ENCODE data around the gene AGER. TPM values are rescaled to one million over a fixed set of nuclear protein-coding genes. Genes with fewer than 3 reads are reported as not detected.
A peak's percentile ranks its signal among the peaks of the same experiment; 100 is the strongest.

The AGER gene
- total RNA-seq, 4 donors from 2014 or later = 0.59 to 12.4 (median 2.5) TPM; not detected in 1

- H3K27me3 ChIP-seq = no peaks in the 10 kb centered on the region
- intact Hi-C loops (cut with DNase I; ENCODE audit: low total_unique reads) = loop anchor here (10.0 kb wide), 1 partner anchor 48 kb away; the partner anchor contains the start of gene ATF6B
- no peaks in the 10 kb centered on the region for H3K9me3 ChIP-seq
- TF ChIP-seq POLR2A (IDR thresholded peaks at IDR 0.05) (no peak), CTCF (IDR thresholded peaks at IDR 0.05) (no peak)
- H3K4me3 ChIP-seq = no peak overlapping the region
- no peak for DNase-seq
- no peaks in the 10 kb centered on the region for H3K36me3 ChIP-seq
- no peak overlapping the region for H3K27ac ChIP-seq
- no peaks in the 10 kb centered on the region for H3K4me1 ChIP-seq
These were observed 10.9 kb downstream of the AGER start for GRCh38 chr6:32173051-32173727.

GRCh38 chr6:32171234-32171633, 12.8 kb downstream of the AGER start:
- intact Hi-C loops (cut with DNase I; ENCODE audit: low total_unique reads) = loop anchor here (10.0 kb wide), 1 partner anchor 46 kb away; the partner anchor contains the start of gene ATF6B
- Histone ChIP-seq H3K4me3 (no peak overlapping the region), H3K4me1 (no peaks in the 10 kb centered on the region), H3K9me3 (no peaks in the 10 kb centered on the region), H3K27me3 (no peaks in the 10 kb centered on the region), H3K36me3 (no peaks in the 10 kb centered on the region), H3K27ac (no peak overlapping the region)
- TF ChIP-seq POLR2A (IDR thresholded peaks at IDR 0.05) (no peak), CTCF (IDR thresholded peaks at IDR 0.05) (no peak)
- no peak for DNase-seq

- Histone ChIP-seq H3K27ac (no peak overlapping the region), H3K4me3 (no peak overlapping the region), H3K36me3 (no peaks in the 10 kb centered on the region), H3K9me3 (no peaks in the 10 kb centered on the region), H3K27me3 (no peaks in the 10 kb centered on the region), H3K4me1 (no peaks in the 10 kb centered on the region)
- DNase-seq = no peak
- intact Hi-C loops (cut with DNase I; ENCODE audit: low total_unique reads) = loop anchor here (10.0 kb wide), 1 partner anchor 45 kb away; the partner anchor contains the start of gene ATF6B
- TF ChIP-seq POLR2A (IDR thresholded peaks at IDR 0.05) = no peak
- TF ChIP-seq CTCF (IDR thresholded peaks at IDR 0.05) = no peak
These were observed 13.8 kb downstream of the AGER start for GRCh38 chr6:32170294-32170693.

- H3K36me3 ChIP-seq = no peaks in the 10 kb centered on the region
- H3K27ac ChIP-seq = peak overlapping the region in 1 of 2 donors; percentile 6
- H3K4me3 ChIP-seq = no peak overlapping the region
- no peaks in the 10 kb centered on the region for H3K27me3 ChIP-seq
- TF ChIP-seq POLR2A (IDR thresholded peaks at IDR 0.05) = no peak
- H3K4me1 ChIP-seq = no peaks in the 10 kb centered on the region
- no peaks in the 10 kb centered on the region for H3K9me3 ChIP-seq
- no peak for DNase-seq
- intact Hi-C loops (cut with DNase I; ENCODE audit: low total_unique reads) = no loop called here
These were observed 15.1 kb downstream of the AGER start for GRCh38 chr6:32168807-32169591.

GRCh38 chr6:32168350-32168749, 15.7 kb downstream of the AGER start:
- Histone ChIP-seq H3K4me1 (no peaks in the 10 kb centered on the region), H3K9me3 (no peaks in the 10 kb centered on the region), H3K27me3 (no peaks in the 10 kb centered on the region), H3K27ac (no peak overlapping the region), H3K4me3 (no peak overlapping the region), H3K36me3 (no peaks in the 10 kb centered on the region)
- no peak for DNase-seq
- TF ChIP-seq POLR2A (IDR thresholded peaks at IDR 0.05) (no peak), CTCF (IDR thresholded peaks at IDR 0.05) (no peak)
- intact Hi-C loops (cut with DNase I; ENCODE audit: low total_unique reads) = no loop called here
